ENCODE results near the gene ZNF236.

DNA sequence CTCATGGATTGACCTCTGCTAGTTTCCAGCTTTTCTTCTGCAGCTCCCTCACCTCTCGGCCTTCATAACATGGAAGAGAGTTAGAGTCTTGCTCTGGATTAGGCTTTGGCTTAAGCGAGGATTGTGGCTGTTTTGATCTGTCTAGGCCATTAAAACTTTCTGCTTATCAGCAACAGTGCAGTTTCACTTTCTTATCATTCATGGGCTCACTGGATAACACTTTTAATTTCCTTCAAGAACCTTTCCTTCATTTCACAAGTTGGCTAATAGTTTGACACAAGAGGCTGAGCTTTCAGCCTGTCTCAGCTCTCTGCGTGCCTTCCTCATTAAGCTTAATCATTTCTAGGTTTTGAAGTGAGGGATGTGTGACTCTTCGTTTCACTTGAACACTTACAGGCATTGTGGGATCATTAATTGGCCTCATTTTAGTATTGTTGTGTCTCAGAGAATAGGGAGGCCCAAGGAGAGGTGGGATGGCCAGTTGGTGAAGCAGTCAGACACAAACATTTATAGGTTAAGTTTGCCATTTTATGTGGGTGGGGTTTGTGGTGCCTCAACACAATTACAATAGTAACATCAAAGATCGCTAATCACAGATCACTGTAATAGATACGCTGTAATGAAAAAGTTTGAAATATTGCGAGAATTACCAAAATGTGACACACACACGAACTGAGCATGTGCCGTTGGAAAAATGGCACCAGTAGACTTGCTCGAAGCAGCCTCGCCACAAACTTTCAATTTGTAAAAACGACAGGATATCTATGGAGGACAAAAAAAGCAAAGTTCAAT, 129.3 kb downstream of the ZNF236 start:
- TF ChIP-seq EP300 (IDR thresholded peaks at IDR 0.05): no peak
- no peak for TF ChIP-seq POLR2A (IDR thresholded peaks at IDR 0.05)
- TF ChIP-seq, protein P1, sequence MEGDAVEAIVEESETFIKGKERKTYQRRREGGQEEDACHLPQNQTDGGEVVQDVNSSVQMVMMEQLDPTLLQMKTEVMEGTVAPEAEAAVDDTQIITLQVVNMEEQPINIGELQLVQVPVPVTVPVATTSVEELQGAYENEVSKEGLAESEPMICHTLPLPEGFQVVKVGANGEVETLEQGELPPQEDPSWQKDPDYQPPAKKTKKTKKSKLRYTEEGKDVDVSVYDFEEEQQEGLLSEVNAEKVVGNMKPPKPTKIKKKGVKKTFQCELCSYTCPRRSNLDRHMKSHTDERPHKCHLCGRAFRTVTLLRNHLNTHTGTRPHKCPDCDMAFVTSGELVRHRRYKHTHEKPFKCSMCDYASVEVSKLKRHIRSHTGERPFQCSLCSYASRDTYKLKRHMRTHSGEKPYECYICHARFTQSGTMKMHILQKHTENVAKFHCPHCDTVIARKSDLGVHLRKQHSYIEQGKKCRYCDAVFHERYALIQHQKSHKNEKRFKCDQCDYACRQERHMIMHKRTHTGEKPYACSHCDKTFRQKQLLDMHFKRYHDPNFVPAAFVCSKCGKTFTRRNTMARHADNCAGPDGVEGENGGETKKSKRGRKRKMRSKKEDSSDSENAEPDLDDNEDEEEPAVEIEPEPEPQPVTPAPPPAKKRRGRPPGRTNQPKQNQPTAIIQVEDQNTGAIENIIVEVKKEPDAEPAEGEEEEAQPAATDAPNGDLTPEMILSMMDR (IDR thresholded peaks at IDR 0.05): no peak

Data from tibial nerve (tissue), 4 donors.